Esophagus squamous epithelium (tissue), 4 donors: Measurements from ENCODE around the gene MON2.

Experiments used
- POLR2A ChIP-seq, 4 donors: fragments of 450-650 bp; IDR thresholded peaks; one replicate each; pipeline ENCODE4 v1.6.1; 2017; ENCODE audit warnings: antibody characterized with exemption in 4 of 4, mild to moderate bottlenecking in 4 of 4, moderate library complexity in 3 of 4
- TF ChIP-seq, protein P1 (sequence below), 6 experiments: fragments of 450-650 bp in 4 of 6; fragments of 200-600 bp in 2 of 6; sonication (generic) in 2 of 6; IDR thresholded peaks; one replicate each; pipeline ENCODE4 v1.5.1; 2016 to 2019; ENCODE audit warnings: antibody characterized with exemption in 6 of 6, mild to moderate bottlenecking in 4 of 6, moderate library complexity in 4 of 6

DNA sequence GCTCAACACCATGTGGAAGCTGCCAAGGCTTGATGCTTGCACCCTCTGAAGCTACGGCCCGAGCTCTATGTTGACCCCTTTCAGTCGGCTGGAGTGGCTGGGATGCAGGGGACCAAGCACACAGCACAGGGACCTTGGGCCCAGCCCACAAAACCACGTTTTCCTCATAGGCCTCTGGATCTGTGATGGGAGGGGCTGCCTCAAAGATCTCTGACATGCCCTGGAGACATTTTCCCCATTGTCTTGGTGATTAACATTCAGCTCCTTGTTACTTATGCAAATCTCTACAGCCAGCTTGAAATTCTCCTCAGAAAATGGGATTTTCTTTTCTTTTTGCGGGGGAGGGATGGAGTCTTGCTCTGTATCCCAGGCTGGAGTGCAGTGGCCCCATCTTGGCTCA, 46.3 kb downstream of the MON2 start:
- TF ChIP-seq, protein P1, sequence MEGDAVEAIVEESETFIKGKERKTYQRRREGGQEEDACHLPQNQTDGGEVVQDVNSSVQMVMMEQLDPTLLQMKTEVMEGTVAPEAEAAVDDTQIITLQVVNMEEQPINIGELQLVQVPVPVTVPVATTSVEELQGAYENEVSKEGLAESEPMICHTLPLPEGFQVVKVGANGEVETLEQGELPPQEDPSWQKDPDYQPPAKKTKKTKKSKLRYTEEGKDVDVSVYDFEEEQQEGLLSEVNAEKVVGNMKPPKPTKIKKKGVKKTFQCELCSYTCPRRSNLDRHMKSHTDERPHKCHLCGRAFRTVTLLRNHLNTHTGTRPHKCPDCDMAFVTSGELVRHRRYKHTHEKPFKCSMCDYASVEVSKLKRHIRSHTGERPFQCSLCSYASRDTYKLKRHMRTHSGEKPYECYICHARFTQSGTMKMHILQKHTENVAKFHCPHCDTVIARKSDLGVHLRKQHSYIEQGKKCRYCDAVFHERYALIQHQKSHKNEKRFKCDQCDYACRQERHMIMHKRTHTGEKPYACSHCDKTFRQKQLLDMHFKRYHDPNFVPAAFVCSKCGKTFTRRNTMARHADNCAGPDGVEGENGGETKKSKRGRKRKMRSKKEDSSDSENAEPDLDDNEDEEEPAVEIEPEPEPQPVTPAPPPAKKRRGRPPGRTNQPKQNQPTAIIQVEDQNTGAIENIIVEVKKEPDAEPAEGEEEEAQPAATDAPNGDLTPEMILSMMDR (IDR thresholded peaks at IDR 0.05), result no peak
- no peak for TF ChIP-seq POLR2A (IDR thresholded peaks at IDR 0.05)
